Measurements from ENCODE around the gene OVOL2.

The OVOL2 gene

GRCh38 chr20:18011951-18012645 lies 45.6 kb downstream of the OVOL2 start:
- no peak for DNase-seq (ENCODE audit: low spot score)

- DNase-seq (ENCODE audit: low spot score) = no peak
Measured at GRCh38 chr20:18011482-18011881, 46.2 kb downstream of the OVOL2 start.

GRCh38 chr20:18009116-18009515 lies 48.6 kb downstream of the OVOL2 start:
- DNase-seq (ENCODE audit: low spot score) = no peak

GRCh38 chr20:18007534-18008292 lies 50.0 kb downstream of the OVOL2 start:
- DNase-seq (ENCODE audit: low spot score) = no peak

DNA sequence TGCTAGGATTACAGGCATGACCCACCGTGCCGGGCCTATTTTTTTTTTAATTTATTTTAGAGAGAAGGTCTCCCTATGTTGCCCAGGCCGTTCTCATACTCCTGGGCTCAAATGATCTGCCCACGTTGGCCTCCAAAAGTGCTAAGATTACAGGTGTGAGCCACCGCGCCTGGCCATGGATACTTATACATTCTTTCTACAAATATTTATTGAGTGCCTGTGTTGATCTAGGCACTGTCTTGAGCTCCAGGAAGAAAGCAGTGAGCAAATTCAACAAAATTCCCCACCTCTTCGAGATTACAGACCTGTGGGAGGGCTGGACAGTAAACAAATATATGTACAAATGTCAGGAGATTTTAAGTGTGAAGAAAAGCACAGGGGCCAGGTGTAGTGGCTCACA lies 51.0 kb downstream of the OVOL2 start:
- DNase-seq (ENCODE audit: low spot score) = no peak

- no peak for DNase-seq (ENCODE audit: low spot score)
Measured at GRCh38 chr20:18005990-18006364, 51.7 kb downstream of the OVOL2 start.

DNA sequence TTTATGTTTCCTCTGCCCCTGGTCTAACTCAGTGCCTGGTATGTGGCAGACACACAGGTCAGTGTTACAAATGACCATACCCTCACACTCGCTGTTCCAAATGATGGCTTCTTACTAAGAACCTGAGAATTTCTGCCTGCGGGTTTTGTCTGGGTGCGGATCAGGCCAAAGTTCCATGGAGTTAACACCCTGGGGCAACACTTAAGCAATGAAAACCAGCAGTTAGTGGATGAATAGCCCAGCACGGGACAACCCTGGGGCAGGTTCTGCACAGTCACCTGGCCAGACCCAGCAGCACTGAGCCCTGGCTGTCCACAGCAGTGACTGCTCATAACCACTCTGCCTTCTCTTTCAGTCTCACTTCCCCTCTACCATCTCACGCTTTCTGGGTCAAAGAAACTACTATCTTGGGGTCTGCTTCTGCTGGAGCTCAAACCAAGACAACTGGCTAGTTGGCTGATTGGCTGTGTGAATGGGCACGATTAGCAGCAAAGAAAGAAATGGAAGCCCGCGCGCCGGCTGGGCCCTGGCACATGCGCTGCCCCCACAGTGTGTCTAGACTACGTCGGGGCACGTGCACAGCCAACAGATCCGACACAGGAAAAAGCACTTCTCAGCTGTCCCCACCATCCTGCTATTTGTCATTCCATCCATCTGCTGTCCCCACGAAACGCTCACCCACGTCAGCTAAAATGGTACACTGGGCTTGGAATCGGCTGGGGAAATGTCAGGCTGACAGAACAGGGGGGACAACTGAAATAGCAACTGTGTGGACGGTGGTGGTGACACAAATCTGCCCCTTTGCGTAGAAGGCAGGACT lies 52.3 kb downstream of the OVOL2 start:
- no peak for DNase-seq (ENCODE audit: low spot score)

- DNase-seq (ENCODE audit: low spot score) = no peak
Measured at GRCh38 chr20:18004384-18005031, 53.2 kb downstream of the OVOL2 start.

GRCh38 chr20:18003897-18004296 lies 53.8 kb downstream of the OVOL2 start:
- DNase-seq (ENCODE audit: low spot score) = no peak

- no peak for DNase-seq (ENCODE audit: low spot score)
Measured at GRCh38 chr20:18001131-18001921, 56.4 kb downstream of the OVOL2 start.

DNA sequence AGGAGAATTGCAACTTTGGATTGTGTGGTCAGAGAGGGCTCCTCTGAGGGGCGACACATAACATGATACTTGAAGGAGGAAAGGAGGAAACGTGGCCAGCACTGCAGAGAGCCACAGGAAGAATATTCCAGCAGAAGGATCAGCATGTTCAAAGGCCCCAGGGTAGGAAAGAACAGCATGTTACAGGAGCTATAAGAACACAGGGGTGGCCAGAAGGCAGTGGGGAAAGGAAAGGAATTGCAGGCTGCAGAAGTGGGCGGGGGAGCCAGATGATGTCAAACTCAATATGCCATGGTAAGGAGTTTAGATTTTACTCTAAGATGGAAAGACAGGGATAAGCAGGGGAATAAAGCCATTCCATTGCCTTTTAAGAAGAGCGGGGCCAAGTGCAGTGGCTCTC lies 58.1 kb downstream of the OVOL2 start:
- no peak for DNase-seq (ENCODE audit: low spot score)

DNA sequence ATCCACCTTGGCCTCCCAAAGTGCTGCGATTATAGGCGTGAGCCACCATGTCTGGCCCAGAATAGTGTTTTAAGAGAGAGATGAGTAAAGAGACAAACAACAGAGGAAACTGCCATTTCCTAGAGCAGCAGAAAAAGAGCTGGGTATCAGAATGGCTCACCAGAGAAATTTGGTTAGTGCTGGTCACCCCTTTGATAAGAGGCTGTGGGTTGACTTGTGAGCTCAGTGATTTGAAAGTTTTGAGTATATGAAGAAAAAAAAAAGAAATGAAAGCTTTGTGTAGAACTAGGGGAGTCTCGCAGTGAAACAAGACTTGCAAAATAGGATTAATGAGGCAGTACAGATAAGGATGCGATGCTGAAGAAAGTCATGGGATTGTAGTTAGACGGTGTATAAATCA lies 59.3 kb downstream of the OVOL2 start:
- DNase-seq (ENCODE audit: low spot score) = no peak

DNA sequence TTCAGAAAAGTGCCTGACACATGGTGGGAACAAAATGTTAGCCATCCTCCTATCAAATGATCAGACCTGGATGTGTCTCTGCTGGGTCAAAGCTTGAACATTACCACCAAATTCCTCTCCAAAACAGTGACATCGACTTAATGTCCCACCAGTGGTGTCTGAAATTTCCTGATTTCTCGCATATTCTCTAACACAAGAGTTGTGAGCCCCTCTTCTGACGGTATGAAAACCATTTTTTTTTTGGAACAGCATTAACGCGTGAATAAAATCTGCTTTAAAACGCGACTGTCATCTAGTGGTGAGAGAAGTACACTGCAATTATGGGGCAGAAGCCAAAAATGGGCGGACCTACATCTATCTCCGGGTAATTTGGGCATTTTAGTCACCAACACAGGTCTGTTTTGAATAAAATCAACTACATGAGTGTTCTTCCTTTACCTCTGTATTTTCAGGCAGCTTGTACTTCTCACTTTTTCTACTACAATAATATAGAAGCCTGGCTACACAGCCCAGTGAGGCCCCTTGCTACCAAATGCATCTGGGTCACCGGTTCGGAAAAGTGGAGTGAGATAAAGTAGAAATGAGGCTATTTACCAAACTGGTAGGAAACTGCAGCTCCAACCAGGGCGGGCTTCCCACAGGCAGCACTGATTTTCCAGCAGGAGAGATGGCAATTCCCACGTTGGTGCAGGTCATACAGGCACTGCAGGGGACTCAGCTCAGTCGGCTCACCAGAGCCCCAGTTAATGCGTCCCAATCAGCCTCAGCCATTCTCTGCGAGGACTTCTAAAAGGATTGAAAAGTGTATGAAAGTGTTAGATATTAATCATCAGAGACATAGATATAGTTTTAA lies 61.5 kb downstream of the OVOL2 start:
- peak; percentile 77 for DNase-seq (ENCODE audit: low spot score)

GRCh38 chr20:17993546-17993945 lies 64.2 kb downstream of the OVOL2 start:
- no peak for DNase-seq (ENCODE audit: low spot score)

- DNase-seq (ENCODE audit: low spot score) = peak; percentile 16
Measured at GRCh38 chr20:17992847-17993513, 64.7 kb downstream of the OVOL2 start.

GRCh38 chr20:17992224-17992637 lies 65.5 kb downstream of the OVOL2 start:
- DNase-seq (ENCODE audit: low spot score) = no peak

DNA sequence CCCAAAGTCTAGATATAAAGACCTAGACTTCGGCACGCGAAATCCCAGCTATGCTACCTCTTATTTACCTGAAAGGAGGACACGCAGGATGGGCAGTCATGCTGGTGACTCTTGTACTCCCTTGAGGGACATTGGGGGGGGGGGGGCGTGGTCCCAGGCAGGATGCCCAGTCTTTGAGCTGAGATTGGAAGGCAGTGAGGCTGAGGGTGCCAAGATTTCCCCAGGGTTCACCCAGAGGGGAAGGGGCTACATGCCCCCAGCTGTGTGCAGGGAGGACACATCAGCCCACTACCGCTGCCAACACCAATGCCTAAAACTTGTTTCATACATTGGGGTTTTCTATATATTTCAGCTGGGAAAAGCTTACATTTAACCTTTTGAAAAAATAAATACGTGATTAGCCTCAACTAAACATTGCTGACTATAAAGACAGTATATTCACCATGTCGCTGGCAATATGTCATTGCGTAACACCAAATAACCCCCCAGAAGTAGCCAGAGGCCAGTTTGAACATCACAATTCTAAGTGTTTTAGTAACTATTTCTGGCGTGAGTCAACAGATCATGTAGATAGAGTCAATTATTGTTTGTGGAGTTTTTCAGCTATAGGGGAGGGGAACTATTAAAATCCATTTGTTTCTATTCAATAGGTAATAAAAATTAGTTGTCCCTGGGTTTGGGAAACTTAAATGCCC lies 67.3 kb downstream of the OVOL2 start:
- no peak for DNase-seq (ENCODE audit: low spot score)

- no peak for DNase-seq (ENCODE audit: low spot score)
Measured at GRCh38 chr20:17987988-17988387, 69.7 kb downstream of the OVOL2 start.

DNA sequence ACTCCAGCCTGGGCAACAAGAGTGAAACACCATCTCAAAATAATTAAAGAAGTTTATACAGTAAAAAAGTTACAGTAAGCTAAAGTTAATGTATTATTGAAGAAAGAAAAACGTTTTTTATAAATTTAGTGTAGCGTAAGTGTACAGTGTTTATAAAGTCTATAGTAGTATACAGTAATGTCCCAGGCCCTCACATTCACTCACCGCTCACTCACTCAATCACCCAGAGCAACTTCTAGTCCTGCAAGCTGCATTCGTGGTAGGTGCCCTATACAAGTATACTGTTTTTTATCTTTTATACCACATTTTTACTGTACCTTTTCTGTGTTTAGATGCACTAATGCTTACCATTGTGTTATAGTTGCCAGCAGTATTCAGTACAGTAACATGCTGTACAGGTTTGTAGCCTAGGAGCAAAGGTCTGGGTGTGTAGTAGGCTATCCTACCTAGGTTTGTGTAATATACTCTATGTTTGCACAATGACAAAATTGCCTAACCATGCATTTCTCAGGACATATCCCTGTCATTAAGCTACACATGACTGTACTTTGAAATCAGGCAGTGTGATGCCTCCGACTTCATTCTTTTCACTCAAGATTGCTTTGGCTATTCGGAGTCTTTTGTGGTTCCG lies 72.2 kb downstream of the OVOL2 start:
- no peak for DNase-seq (ENCODE audit: low spot score)

Data from CD4-positive, alpha-beta T cell treated with Interleukin-2 at 100 ng/mL for 4 hours (primary cell).